IPS-20b (cell line): ENCODE results near the gene CYP24A1.

Experiments
- H3K27ac ChIP-seq: one replicate; pipeline ENCODE4 v1.5.1; 2013; ENCODE audit warnings: low read length
- H3K27me3 ChIP-seq: 2 replicates; pipeline ENCODE4 v1.6.1; 2013; ENCODE audit warnings: mild to moderate bottlenecking, low read length, inconsistent platforms; ENCODE audit not compliant: insufficient read depth
- H3K36me3 ChIP-seq: 2 replicates; pipeline ENCODE4 v1.6.1; 2013; ENCODE audit warnings: low read depth, mild to moderate bottlenecking, inconsistent platforms, low read length, moderate library complexity; ENCODE audit not compliant: insufficient read depth
- H3K4me1 ChIP-seq: 2 replicates; pipeline ENCODE4 v1.6.1; 2013; ENCODE audit warnings: mild to moderate bottlenecking, control low read depth, inconsistent platforms, low read length, moderate library complexity; ENCODE audit not compliant: insufficient read depth
- H3K4me3 ChIP-seq: 2 replicates; pipeline ENCODE4 v1.5.1; 2013; ENCODE audit warnings: mild to moderate bottlenecking, low read length, inconsistent platforms
- H3K9ac ChIP-seq: 2 replicates; pipeline ENCODE4 v1.6.1; 2013; ENCODE audit warnings: low read depth, mild to moderate bottlenecking, inconsistent platforms, low read length, moderate library complexity
- H3K9me3 ChIP-seq: 2 replicates; pipeline ENCODE4 v1.6.1; 2013; ENCODE audit warnings: mild to moderate bottlenecking, low read depth, low read length, inconsistent platforms; ENCODE audit not compliant: insufficient read depth

The CYP24A1 gene

GRCh38 chr20:54212226-54212625 lies 38.4 kb upstream of the CYP24A1 start:
- H3K27ac ChIP-seq = no peak overlapping the region
- no peak overlapping the region for H3K9ac ChIP-seq
- peaks cover 6% of the 10 kb centered on the region; the same call in 1 of the 2 replicates for H3K4me1 ChIP-seq
- H3K27me3 ChIP-seq = no peaks in the 10 kb centered on the region
- peaks cover 47% of the 10 kb centered on the region for H3K36me3 ChIP-seq
- no peak overlapping the region for H3K4me3 ChIP-seq
- no peaks in the 10 kb centered on the region for H3K9me3 ChIP-seq

DNA sequence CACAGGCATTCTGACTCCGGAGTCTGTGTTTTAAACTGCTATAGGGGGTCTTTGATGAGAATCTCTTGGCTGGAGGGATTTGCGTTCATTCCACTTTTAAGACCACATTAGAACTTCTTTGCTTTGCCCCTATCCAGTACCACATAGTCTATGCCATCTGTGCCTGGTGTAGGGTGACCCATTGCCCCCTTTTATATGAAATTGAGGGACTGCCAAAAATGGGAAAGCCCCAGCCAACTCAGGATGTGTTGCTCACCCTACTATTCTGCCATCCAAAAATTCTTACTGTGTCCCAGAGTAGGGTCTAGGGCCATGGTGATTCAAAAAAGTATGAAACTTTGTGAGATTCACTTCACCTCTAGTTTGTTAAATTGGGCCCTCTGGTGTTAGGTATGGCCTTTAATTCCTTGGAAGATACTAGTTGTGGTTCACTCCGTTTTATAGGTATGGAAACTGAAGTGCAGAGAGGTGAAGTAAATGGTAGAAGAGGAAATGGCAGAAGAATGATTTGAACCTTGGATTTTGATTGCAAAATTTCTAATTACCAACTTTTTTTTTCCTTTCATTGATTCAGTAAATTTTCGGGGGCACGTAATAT lies 35.5 kb upstream of the CYP24A1 start:
- H3K9me3 ChIP-seq = no peaks in the 10 kb centered on the region
- H3K27me3 ChIP-seq = no peaks in the 10 kb centered on the region
- peak overlapping the region; percentile 98 for H3K4me3 ChIP-seq
- no peak overlapping the region for H3K27ac ChIP-seq
- H3K4me1 ChIP-seq = peaks cover 6% of the 10 kb centered on the region; the same call in 1 of the 2 replicates
- peak overlapping the region; percentile 97; the same call in 1 of the 2 replicates for H3K9ac ChIP-seq
- H3K36me3 ChIP-seq = peaks cover 21% of the 10 kb centered on the region

DNA sequence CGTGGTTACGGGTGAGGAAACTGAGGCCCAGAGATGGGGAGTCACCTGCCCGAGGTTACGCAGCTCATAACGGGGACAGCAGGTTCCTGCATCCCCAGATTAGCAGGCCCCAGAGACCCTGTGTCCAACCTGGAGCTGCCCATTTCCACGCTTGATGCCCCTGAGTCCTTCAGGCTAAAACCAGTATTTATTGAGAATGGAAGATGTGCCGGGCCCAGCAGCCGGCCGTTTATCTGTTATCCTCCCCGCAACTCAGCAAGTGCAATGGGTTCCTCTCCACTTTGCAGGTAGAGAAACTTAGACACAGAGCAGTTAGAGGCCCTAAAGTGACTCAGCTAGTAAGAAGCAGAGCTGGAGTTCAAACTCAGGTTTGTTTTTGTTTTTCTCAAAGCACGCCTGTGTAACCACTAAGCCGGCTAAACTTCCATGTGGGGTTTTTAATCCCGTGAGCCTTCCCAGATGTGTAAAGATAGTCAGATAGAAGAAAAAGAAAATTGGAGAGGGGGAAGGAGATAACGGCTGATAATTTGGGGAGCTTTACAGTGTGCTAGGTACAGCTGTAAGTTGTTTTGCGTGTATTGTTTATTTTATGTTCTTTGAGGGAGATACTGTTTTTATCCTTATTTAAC lies 34.9 kb upstream of the CYP24A1 start:
- Histone ChIP-seq H3K4me1 (peaks cover 6% of the 10 kb centered on the region; the same call in 1 of the 2 replicates), H3K27me3 (no peaks in the 10 kb centered on the region), H3K36me3 (peaks cover 18% of the 10 kb centered on the region), H3K27ac (peak overlapping the region; percentile 77), H3K9ac (peak overlapping the region; percentile 97), H3K4me3 (peak overlapping the region; percentile 98), H3K9me3 (no peaks in the 10 kb centered on the region)

GRCh38 chr20:54207743-54208547 lies 34.2 kb upstream of the CYP24A1 start, which contains the start of gene PFDN4:
PFDN4 (plus strand) TSS chr20:54208087; CDS start chr20:54208101, 14 bp downstream.
- peak within 1 kb of the TSS; percentile 98 for H3K4me3 ChIP-seq
- no peaks in the 10 kb centered on the region for H3K27me3 ChIP-seq
- H3K9me3 ChIP-seq = no peaks in the 10 kb centered on the region
- H3K27ac ChIP-seq = peak within 1 kb of the TSS; percentile 77
- peak within 1 kb of the TSS; percentile 97 for H3K9ac ChIP-seq
- H3K4me1 ChIP-seq = peaks cover 6% of the 10 kb centered on the region; the same call in 1 of the 2 replicates
- peaks cover 18% of the 10 kb centered on the region for H3K36me3 ChIP-seq

DNA sequence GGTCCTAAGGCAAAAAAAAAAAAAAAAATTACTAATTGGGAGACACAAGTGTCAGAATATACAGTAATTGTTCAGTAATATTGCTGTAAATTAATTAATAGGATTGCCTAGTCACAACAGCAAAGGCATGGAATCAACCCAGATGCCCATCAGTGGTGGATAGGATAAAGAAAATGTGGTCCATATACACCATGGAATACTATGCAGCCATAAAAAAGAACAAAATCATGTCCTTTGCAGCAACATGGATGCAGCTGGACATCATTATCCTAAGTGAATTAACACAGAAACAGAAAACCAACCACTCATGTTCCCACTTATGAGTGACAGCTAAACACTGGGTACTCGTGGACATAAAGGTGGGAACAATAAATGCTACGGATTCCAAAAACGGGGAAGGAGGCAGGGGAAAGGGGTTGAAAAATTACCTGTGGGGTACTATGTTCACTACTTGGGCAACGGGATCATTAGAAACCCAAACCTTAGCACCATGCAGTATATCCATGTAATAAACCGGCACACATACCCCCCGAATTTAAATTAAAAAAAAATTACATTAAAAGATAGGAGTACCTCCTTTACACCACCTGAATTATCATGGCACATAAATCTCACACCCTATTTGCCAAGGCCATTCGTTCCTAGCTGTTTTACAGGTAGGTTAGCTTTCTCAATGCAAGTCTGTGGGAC lies 33.4 kb upstream of the CYP24A1 start:
- no peaks in the 10 kb centered on the region for H3K27me3 ChIP-seq
- H3K36me3 ChIP-seq = peaks cover 16% of the 10 kb centered on the region
- H3K4me1 ChIP-seq = peaks cover 6% of the 10 kb centered on the region; the same call in 1 of the 2 replicates
- H3K9me3 ChIP-seq = no peaks in the 10 kb centered on the region
- no peak overlapping the region for H3K27ac ChIP-seq
- H3K9ac ChIP-seq = peak overlapping the region; percentile 97
- peak overlapping the region; percentile 98; the same call in 1 of the 2 replicates for H3K4me3 ChIP-seq

DNA sequence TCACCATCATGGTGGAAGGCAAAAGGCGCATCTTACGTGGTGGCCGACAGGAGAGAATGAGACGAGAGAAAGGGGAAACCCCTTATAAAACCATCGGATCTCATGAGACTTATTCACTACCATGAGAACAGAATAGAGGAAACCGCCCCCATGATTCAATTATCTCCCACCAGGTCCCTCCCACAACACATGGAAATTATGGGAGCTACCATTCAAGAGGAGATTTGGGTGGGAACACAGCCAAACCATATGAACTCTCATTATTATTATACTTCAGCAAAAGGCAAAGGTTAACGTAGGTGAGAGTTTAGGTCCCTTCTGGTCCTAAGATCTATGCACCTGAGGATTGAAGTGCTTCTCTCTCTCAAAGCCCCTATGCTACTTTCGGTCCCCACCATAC lies 31.7 kb upstream of the CYP24A1 start:
- peaks cover 6% of the 10 kb centered on the region; the same call in 1 of the 2 replicates for H3K4me1 ChIP-seq
- no peak overlapping the region for H3K9ac ChIP-seq

GRCh38 chr20:54204481-54204880 lies 30.7 kb upstream of the CYP24A1 start:
- no peak overlapping the region for H3K4me3 ChIP-seq
- no peaks in the 10 kb centered on the region for H3K36me3 ChIP-seq
- H3K27ac ChIP-seq = no peak overlapping the region
- no peaks in the 10 kb centered on the region for H3K9me3 ChIP-seq
- no peaks in the 10 kb centered on the region for H3K27me3 ChIP-seq
- no peak overlapping the region for H3K9ac ChIP-seq
- peaks cover 3% of the 10 kb centered on the region; the same call in 1 of the 2 replicates for H3K4me1 ChIP-seq

More for the DNA sequence above, 31.7 kb upstream of the CYP24A1 start:
- Histone ChIP-seq H3K27me3 (no peaks in the 10 kb centered on the region), H3K4me3 (no peak overlapping the region), H3K27ac (no peak overlapping the region), H3K36me3 (peaks cover 1% of the 10 kb centered on the region; the same call in 1 of the 2 replicates), H3K9me3 (no peaks in the 10 kb centered on the region)

DNA sequence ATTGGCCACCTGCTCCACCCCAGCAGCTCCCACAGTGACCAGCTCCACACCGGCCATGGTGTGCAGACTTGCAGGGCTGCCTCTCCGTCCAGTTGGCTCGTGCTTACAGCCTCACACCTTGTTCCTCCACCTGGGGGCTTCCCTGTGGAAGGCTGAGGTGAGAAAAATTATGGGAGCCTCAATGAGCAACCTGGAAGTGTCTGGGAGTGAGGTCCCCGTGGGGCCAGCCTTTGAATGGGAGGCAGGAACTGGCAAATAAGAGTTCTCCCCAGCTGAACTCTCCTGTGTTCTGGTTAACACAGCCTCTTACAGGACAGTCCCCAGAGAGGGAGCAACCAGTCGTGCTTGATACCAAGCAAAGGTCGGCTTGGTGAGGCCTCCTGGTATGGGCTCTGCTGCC lies 30.3 kb upstream of the CYP24A1 start:
- Histone ChIP-seq H3K27ac (no peak overlapping the region), H3K36me3 (no peaks in the 10 kb centered on the region), H3K9me3 (no peaks in the 10 kb centered on the region), H3K4me1 (peaks cover under 1% of the 10 kb centered on the region; the same call in 1 of the 2 replicates), H3K9ac (no peak overlapping the region), H3K4me3 (no peak overlapping the region), H3K27me3 (no peaks in the 10 kb centered on the region)

DNA sequence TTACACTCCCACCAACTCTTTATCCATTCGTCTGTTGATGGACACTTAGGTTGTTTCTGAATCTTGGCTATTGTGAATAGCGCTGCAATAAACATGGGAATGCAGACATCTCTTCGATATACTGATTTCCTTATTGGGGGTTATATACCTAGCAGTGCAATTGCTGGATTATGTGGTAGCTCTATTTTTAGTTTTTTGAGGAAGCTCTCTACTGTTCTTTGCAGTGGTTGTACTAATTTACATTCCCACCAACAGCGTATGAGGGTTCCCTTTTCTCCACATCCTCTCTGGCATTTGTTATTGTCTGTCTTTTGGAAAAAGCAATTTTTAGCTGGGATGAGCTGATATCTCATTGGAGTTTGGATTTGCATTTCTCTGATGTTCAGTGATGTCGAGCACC lies 29.5 kb upstream of the CYP24A1 start:
- H3K4me3 ChIP-seq = no peak overlapping the region
- H3K4me1 ChIP-seq = no peaks in the 10 kb centered on the region
- H3K9ac ChIP-seq = no peak overlapping the region
- H3K9me3 ChIP-seq = no peaks in the 10 kb centered on the region
- H3K27me3 ChIP-seq = no peaks in the 10 kb centered on the region
- no peaks in the 10 kb centered on the region for H3K36me3 ChIP-seq
- no peak overlapping the region for H3K27ac ChIP-seq

DNA sequence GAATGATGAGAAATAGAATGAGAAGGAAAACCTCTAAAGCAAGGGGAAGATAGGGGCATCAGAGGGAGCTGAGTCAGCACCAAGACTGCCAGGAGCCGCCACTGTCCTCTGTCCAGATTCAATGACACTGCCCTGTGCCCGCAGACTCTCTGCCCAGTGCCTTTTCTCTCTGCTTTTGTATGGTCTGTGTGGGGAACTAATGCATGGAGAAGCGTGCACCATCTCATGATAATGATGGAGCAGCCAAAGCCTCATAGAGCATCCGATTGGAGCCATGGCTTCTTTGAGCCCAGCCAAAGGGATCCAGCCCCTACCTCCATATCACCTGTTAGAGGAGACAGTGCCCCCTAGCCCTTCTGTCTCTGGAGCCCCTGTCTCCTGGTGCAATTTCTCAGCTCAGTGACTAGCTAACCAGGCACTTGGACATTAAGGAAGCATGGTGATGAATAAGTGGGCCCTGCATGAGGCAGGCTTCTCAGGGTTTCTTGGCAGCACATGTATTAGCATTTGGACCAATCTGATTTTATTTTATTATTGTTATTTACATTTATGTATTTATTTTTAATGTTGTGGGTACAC lies 27.6 kb upstream of the CYP24A1 start:
- no peaks in the 10 kb centered on the region for H3K9me3 ChIP-seq
- H3K36me3 ChIP-seq = no peaks in the 10 kb centered on the region
- no peak overlapping the region for H3K4me3 ChIP-seq
- H3K27ac ChIP-seq = no peak overlapping the region
- H3K9ac ChIP-seq = no peak overlapping the region
- H3K4me1 ChIP-seq = no peaks in the 10 kb centered on the region
- no peaks in the 10 kb centered on the region for H3K27me3 ChIP-seq
